HepG2 (cell line): ENCODE data around the gene MEA1. TPM values are rescaled to one million over a fixed set of nuclear protein-coding genes. Genes with fewer than 3 reads are reported as not detected.
A peak's percentile ranks its signal among the peaks of the same experiment; 100 is the strongest.

Source experiments
- ARNT ChIP-seq: fragments of 450-650 bp; IDR thresholded peaks from 2 replicates; pipeline ENCODE4 v1.6.1; 2017
- FLYWCH1 ChIP-seq: sonication (generic); formaldehyde crosslinking; IDR thresholded peaks from 2 replicates; pipeline ENCODE4 v1.8.1; 2023; ENCODE audit warnings: mild to moderate bottlenecking, missing genetic modification reagents
- FOXA1 ChIP-seq, 2 experiments: fragments of 450-650 bp in 1 of 2; sonication (generic) in 1 of 2; formaldehyde crosslinking in 1 of 2; IDR thresholded peaks; 2 replicates each; pipeline versions ENCODE4 v1.4.0 to v1.6.1; 2016 to 2020; ENCODE audit warnings: missing genetic modification reagents in 1 of 2
- FOXO1 ChIP-seq: sonication (generic); formaldehyde crosslinking; IDR thresholded peaks from 2 replicates; pipeline ENCODE4 v1.4.0; 2020; ENCODE audit warnings: missing genetic modification reagents
- HNRNPLL ChIP-seq: fragments of 200-400 bp; formaldehyde crosslinking; IDR thresholded peaks from 2 replicates; pipeline ENCODE4 v1.6.1; 2017; ENCODE audit warnings: mild to moderate bottlenecking, low read depth, low read length; ENCODE audit not compliant: poor library complexity, severe bottlenecking
- KLF6 ChIP-seq: IDR thresholded peaks from 2 replicates; pipeline ENCODE4 v1.8.0; 2016; ENCODE audit warnings: missing biosample characterization, missing genetic modification reagents
- MAFG ChIP-seq: sonication (generic); formaldehyde crosslinking; IDR thresholded peaks from 2 replicates; pipeline ENCODE4 v1.5.1; 2020; ENCODE audit warnings: mild to moderate bottlenecking, missing genetic modification reagents
- MAFK ChIP-seq, 2 experiments: IDR thresholded peaks in 1 of 2; conservative IDR thresholded peaks in 1 of 2; 2 replicates each; pipeline ENCODE4 v1.6.1; 2011; ENCODE audit warnings: improper control_type of control experiment in 2 of 2, low read length in 2 of 2
- PRPF4 ChIP-seq: fragments of 200-400 bp; formaldehyde crosslinking; IDR thresholded peaks from 2 replicates; pipeline ENCODE4 v1.6.1; 2016; ENCODE audit warnings: low read length, low read depth; ENCODE audit not compliant: poor library complexity, severe bottlenecking
- RBAK ChIP-seq: sonication (generic); formaldehyde crosslinking; IDR thresholded peaks from 2 replicates; pipeline ENCODE4 v1.5.1; 2020; ENCODE audit warnings: mild to moderate bottlenecking, missing genetic modification reagents
- SSRP1 ChIP-seq: IDR thresholded peaks from 2 replicates; pipeline ENCODE4 v1.6.1; 2016; ENCODE audit warnings: control low read depth
- XBP1 ChIP-seq: sonication (generic); formaldehyde crosslinking; IDR thresholded peaks from 2 replicates; pipeline ENCODE4 v1.5.0; 2020; ENCODE audit warnings: missing genetic modification reagents
- ZBTB3 ChIP-seq: sonication (generic); formaldehyde crosslinking; IDR thresholded peaks from 2 replicates; pipeline ENCODE4 v1.4.0; 2020; ENCODE audit warnings: low read depth, mild to moderate bottlenecking, moderate library complexity, missing genetic modification reagents, borderline replicate concordance
- ZBTB7B ChIP-seq: sonication (generic); formaldehyde crosslinking; IDR thresholded peaks from 2 replicates; pipeline ENCODE4 v1.4.0; 2020; ENCODE audit warnings: missing genetic modification reagents
- ZNF20 ChIP-seq: sonication (generic); formaldehyde crosslinking; IDR thresholded peaks from 2 replicates; pipeline ENCODE4 v1.4.0; 2020; ENCODE audit warnings: mild to moderate bottlenecking, moderate library complexity, missing genetic modification reagents
- ZNF274 ChIP-seq: sonication (generic); formaldehyde crosslinking; IDR thresholded peaks from 2 replicates; pipeline ENCODE4 v1.5.1; 2020; ENCODE audit warnings: mild to moderate bottlenecking, missing genetic modification reagents
- ZNF3 ChIP-seq: IDR thresholded peaks from 2 replicates; pipeline ENCODE4 v1.7.0; 2017; ENCODE audit warnings: inconsistent platforms
- ZNF451 ChIP-seq: sonication (generic); formaldehyde crosslinking; IDR thresholded peaks from 2 replicates; pipeline ENCODE4 v1.5.0; 2020; ENCODE audit warnings: mild to moderate bottlenecking, missing genetic modification reagents
- ZNF550 ChIP-seq: sonication (generic); formaldehyde crosslinking; IDR thresholded peaks from 2 replicates; pipeline ENCODE4 v1.4.0; 2020; ENCODE audit warnings: mild to moderate bottlenecking, missing genetic modification reagents, borderline replicate concordance
- ZNF816 ChIP-seq: sonication (generic); formaldehyde crosslinking; IDR thresholded peaks from 2 replicates; pipeline ENCODE4 v1.8.0; 2022; ENCODE audit warnings: missing genetic modification reagents, mild to moderate bottlenecking, borderline replicate concordance
- ZNF879 ChIP-seq: sonication (generic); formaldehyde crosslinking; IDR thresholded peaks from 2 replicates; pipeline ENCODE4 v1.8.1; 2023; ENCODE audit warnings: missing genetic modification reagents
- polyA plus RNA-seq, 8 experiments: library from polyadenylated mRNA; depleted of rRNA in 3 of 8; stranded (reverse) in 7 of 8; unstranded in 1 of 8; fragments of >200 nt; fragmentation: Illumina TruSeq in 4 of 8; extraction: Trizol in 4 of 8; gene quantifications; 2 replicates each; pipeline versions ENCODE4 v1.2.1 to v1.2.3, GENCODE V29; 2011 to 2016; ENCODE audit warnings: low read depth in 4 of 8, missing spikeins in 1 of 8, mixed read lengths in 1 of 8; ENCODE audit not compliant: insufficient read depth in 1 of 8
- total RNA-seq, 5 experiments: library from RNA; depleted of rRNA; stranded (reverse); fragments of >200 nt; fragmentation: Illumina TruSeq; extraction: Trizol; gene quantifications; 2 replicates each; pipeline ENCODE4 v1.2.3, GENCODE V29; 2016; ENCODE audit warnings: low read depth in 1 of 5
- TF ChIP-seq, protein P1 (sequence below): sonication (generic); formaldehyde crosslinking; IDR thresholded peaks from 2 replicates; pipeline ENCODE4 v1.8.0; 2022; ENCODE audit warnings: missing genetic modification reagents, mild to moderate bottlenecking, moderate library complexity, borderline replicate concordance
- TF ChIP-seq, protein P2 (sequence below): IDR thresholded peaks from 2 replicates; pipeline ENCODE4 v1.6.1; 2018; ENCODE audit warnings: missing genetic modification reagents, mild to moderate bottlenecking, missing compliant biosample characterization
- TF ChIP-seq, protein P3 (sequence below): sonication (generic); formaldehyde crosslinking; IDR thresholded peaks from 2 replicates; pipeline ENCODE4 v1.5.0; 2020; ENCODE audit warnings: mild to moderate bottlenecking, missing genetic modification reagents, borderline replicate concordance

The MEA1 gene
- total and polyA plus RNA-seq, 2 of the 13 experiments (the other 11 are each of a cell fraction or from before 2014, with no cell fraction given), result 75.6 to 86.2 TPM

DNA sequence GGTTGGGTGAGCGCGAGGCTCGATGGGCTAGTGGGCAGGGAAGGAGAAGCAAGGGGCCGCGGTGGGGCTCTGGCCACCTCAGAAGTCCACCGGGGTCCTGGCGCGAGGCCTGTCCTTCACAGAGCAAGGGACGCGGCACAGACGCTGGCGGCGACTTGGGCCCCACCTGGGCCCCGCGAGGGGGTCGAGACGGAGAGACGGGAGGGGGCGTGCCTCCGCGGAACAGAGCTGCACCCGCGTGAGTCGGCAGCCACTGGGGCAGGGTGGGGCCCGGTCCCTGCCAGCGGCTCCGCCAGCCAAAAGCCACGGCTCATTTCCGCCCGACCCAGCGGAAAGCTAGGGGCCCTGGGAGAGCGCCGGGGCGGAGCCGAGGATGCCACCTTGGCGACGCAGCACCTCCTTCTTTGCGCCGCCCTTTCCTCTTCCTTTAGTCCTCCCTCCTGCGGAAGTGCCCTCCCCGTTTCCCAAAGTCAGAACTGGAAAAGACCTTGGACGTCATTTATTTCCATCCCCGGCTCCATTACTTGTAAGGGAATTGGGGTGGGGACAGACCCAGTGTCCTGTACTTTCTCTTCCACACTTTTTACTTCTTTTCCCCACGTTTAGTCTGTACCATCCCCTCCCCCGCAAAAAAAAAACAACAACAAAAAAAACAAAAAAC lies 39.9 kb upstream of the MEA1 start, which contains the start of gene CUL7 (continued):
- TF ChIP-seq, protein P1, sequence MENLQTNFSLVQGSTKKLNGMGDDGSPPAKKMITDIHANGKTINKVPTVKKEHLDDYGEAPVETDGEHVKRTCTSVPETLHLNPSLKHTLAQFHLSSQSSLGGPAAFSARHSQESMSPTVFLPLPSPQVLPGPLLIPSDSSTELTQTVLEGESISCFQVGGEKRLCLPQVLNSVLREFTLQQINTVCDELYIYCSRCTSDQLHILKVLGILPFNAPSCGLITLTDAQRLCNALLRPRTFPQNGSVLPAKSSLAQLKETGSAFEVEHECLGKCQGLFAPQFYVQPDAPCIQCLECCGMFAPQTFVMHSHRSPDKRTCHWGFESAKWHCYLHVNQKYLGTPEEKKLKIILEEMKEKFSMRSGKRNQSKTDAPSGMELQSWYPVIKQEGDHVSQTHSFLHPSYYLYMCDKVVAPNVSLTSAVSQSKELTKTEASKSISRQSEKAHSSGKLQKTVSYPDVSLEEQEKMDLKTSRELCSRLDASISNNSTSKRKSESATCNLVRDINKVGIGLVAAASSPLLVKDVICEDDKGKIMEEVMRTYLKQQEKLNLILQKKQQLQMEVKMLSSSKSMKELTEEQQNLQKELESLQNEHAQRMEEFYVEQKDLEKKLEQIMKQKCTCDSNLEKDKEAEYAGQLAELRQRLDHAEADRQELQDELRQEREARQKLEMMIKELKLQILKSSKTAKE (CRISPR knock-in tag), result no peak; the same call in 1 of the 2 replicates
- TF ChIP-seq ZNF816 (peak; percentile 94), ZBTB7B (CRISPR knock-in tag) (peak; percentile 84), ZNF879 (CRISPR knock-in tag) (peak; percentile 63; the same call in 1 of the 2 replicates), FOXA1 (IDR thresholded peaks at IDR 0.05) (no peak), FOXA1 (CRISPR knock-in tag; IDR thresholded peaks at IDR 0.05) (peak; percentile 20; the same call in 1 of the 2 replicates), MAFK (conservative IDR thresholded peaks at IDR 0.05 in 1 of 2, IDR thresholded peaks at IDR 0.05 in 1 of 2; ENCODE audit: low read length in 2 of 2) (no peak), ZNF451 (CRISPR knock-in tag) (no peak; the same call in 1 of the 2 replicates), MAFG (no peak), FLYWCH1 (CRISPR knock-in tag) (peak; percentile 34; the same call in 1 of the 2 replicates), ZNF274 (CRISPR knock-in tag) (peak; percentile 94), ARNT (no peak), RBAK (CRISPR knock-in tag) (no peak), HNRNPLL (peak; percentile 85), PRPF4 (no peak), XBP1 (CRISPR knock-in tag) (no peak), FOXO1 (CRISPR knock-in tag) (peak; percentile 67), ZNF550 (CRISPR knock-in tag) (0 out of 2 replicates have a peak, but pooled peaks have one; percentile 4), KLF6 (CRISPR knock-in tag) (peak; percentile 98), ZNF3 (CRISPR knock-in tag) (no peak), SSRP1 (CRISPR knock-in tag) (peak; percentile 45; the same call in 1 of the 2 replicates), ZBTB3 (peak; percentile 59; the same call in 1 of the 2 replicates), ZNF20 (no peak)
- TF ChIP-seq, protein P2, sequence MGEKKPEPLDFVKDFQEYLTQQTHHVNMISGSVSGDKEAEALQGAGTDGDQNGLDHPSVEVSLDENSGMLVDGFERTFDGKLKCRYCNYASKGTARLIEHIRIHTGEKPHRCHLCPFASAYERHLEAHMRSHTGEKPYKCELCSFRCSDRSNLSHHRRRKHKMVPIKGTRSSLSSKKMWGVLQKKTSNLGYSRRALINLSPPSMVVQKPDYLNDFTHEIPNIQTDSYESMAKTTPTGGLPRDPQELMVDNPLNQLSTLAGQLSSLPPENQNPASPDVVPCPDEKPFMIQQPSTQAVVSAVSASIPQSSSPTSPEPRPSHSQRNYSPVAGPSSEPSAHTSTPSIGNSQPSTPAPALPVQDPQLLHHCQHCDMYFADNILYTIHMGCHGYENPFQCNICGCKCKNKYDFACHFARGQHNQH (CRISPR knock-in tag), result peak; percentile 90
- TF ChIP-seq, protein P3, sequence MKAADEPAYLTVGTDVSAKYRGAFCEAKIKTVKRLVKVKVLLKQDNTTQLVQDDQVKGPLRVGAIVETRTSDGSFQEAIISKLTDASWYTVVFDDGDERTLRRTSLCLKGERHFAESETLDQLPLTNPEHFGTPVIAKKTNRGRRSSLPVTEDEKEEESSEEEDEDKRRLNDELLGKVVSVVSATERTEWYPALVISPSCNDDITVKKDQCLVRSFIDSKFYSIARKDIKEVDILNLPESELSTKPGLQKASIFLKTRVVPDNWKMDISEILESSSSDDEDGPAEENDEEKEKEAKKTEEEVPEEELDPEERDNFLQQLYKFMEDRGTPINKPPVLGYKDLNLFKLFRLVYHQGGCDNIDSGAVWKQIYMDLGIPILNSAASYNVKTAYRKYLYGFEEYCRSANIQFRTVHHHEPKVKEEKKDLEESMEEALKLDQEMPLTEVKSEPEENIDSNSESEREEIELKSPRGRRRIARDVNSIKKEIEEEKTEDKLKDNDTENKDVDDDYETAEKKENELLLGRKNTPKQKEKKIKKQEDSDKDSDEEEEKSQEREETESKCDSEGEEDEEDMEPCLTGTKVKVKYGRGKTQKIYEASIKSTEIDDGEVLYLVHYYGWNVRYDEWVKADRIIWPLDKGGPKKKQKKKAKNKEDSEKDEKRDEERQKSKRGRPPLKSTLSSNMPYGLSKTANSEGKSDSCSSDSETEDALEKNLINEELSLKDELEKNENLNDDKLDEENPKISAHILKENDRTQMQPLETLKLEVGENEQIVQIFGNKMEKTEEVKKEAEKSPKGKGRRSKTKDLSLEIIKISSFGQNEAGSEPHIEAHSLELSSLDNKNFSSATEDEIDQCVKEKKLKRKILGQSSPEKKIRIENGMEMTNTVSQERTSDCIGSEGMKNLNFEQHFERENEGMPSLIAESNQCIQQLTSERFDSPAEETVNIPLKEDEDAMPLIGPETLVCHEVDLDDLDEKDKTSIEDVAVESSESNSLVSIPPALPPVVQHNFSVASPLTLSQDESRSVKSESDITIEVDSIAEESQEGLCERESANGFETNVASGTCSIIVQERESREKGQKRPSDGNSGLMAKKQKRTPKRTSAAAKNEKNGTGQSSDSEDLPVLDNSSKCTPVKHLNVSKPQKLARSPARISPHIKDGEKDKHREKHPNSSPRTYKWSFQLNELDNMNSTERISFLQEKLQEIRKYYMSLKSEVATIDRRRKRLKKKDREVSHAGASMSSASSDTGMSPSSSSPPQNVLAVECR (CRISPR knock-in tag), result peak; percentile 98
